Airway epithelial cell (primary cell): ENCODE measurements around the gene SLC38A6. TPM values are rescaled to one million over a fixed set of nuclear protein-coding genes. Genes with fewer than 3 reads are reported as not detected.

Experiments used
- total RNA-seq: library from RNA; depleted of rRNA; stranded (reverse); fragments of >200 nt; gene quantifications from 2 replicates; pipeline ENCODE4 v1.2.3, GENCODE V29; 2015

Gene SLC38A6
- total RNA-seq: 7.2 and 9.9 TPM in 2 replicates

DNA sequence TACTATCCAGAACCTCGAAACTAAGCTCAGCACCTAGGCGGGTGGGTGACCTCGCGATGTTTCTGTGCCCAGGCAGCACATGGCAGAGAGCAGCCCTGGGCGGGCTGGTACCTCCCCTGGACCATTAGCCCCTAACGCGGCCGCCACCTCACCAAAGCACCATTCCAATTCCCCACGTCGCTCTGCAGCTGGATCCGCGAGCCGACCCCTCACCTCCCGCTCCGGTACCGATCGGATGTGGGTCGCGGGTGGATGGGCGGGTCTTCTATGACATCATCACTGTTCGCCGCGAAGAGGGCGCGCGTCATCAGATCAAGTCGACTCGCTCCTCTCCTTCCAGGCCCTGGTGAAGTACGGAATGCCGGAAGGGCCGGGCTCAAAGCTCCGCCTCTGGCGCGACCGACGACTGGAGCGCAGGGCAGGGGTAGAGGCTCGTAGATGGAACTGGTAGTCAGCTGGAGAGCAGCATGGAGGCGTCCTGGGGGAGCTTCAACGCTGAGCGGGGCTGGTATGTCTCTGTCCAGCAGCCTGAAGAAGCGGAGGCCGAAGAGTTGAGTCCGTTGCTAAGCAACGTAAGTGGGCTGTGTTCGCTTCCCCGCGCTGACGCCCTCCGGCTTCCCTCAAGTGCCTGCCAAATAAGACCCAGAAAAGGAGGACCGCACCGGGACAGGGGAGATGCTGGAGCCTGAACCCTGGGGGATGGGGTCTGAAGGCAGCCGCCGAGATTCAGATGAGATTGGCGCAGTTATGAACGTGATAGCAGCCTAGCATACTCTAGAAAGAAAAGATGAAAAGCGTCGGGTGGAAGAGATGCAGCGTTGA, at the start of gene SLC38A6, which contains the start of gene TRMT5:
Gene SLC38A6 (plus strand): TSS at position 435 of the 822 bp plus-strand sequence. CDS start 33 bp downstream, at position 468.
Gene TRMT5 (minus strand): TSS at position 269 of the 822 bp plus-strand sequence. CDS start 106 bp downstream, at position 163.

Other genes with a start within 250 kb of the SLC38A6 start
- gene MNAT1, start 246.5 kb upstream of the SLC38A6 start, total RNA-seq: 48.2 and 49.9 TPM in 2 replicates
- gene TRMT5, start 166 bp upstream of the SLC38A6 start, total RNA-seq: 13.9 and 18.0 TPM in 2 replicates